Measurements from ENCODE around the gene YAE1. TPM values are rescaled to one million over a fixed set of nuclear protein-coding genes. Genes with fewer than 3 reads are reported as not detected.

The YAE1 gene
- total RNA-seq, 1 donor from 2014 or later, result 13.2 TPM

- no peak for TF ChIP-seq CTCF (IDR thresholded peaks at IDR 0.05; ENCODE audit: insufficient read depth, low read length, severe bottlenecking)
- Histone ChIP-seq H3K27me3 (ENCODE audit: control insufficient read depth, insufficient read depth, low read length) (peaks cover 1% of the 10 kb centered on the region), H3K36me3 (ENCODE audit: control insufficient read depth, insufficient read depth, low read length) (no peaks in the 10 kb centered on the region), H3K4me3 (ENCODE audit: low read depth, low read length) (no peak overlapping the region)
- FAIRE-seq, result no peak
- DNase-seq (ENCODE audit: low read depth), result no peak
Measured at GRCh38 chr7:39527296-39527695, 38.9 kb upstream of the YAE1 start.

GRCh38 chr7:39527951-39528350, 38.3 kb upstream of the YAE1 start:
- Histone ChIP-seq H3K36me3 (ENCODE audit: control insufficient read depth, insufficient read depth, low read length) (no peaks in the 10 kb centered on the region), H3K27me3 (ENCODE audit: control insufficient read depth, insufficient read depth, low read length) (peaks cover 4% of the 10 kb centered on the region), H3K4me3 (ENCODE audit: low read depth, low read length) (no peak overlapping the region)
- DNase-seq (ENCODE audit: low read depth) (peak; percentile 17), FAIRE-seq (no peak)
- TF ChIP-seq CTCF (IDR thresholded peaks at IDR 0.05; ENCODE audit: insufficient read depth, low read length, severe bottlenecking), result no peak

DNA sequence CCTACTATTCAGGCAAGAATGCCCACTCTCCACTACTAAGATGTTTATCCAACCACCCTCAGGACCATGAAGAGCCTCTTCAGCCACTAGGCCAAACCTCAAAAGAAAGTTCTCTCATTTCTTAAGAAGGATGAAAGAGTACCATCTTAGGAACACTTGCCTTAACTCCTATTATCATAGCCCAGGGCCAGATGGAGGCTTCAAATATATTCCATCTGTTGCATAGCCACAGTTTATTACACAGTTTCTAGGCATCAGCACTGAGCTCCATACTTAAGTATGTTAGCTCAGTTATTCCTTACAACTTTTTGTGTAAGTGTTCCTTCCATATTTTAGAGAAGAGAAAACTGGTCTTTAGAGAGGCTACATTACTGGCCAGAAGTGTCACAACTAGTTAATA, 37.4 kb upstream of the YAE1 start:
- DNase-seq (ENCODE audit: low read depth) (no peak), FAIRE-seq (no peak)
- H3K27me3 ChIP-seq (ENCODE audit: control insufficient read depth, insufficient read depth, low read length), result peaks cover 4% of the 10 kb centered on the region
- no peak for TF ChIP-seq CTCF (IDR thresholded peaks at IDR 0.05; ENCODE audit: insufficient read depth, low read length, severe bottlenecking)
- H3K36me3 ChIP-seq (ENCODE audit: control insufficient read depth, insufficient read depth, low read length), result no peaks in the 10 kb centered on the region
- H3K4me3 ChIP-seq (ENCODE audit: low read depth, low read length), result no peak overlapping the region

- TF ChIP-seq CTCF (IDR thresholded peaks at IDR 0.05; ENCODE audit: insufficient read depth, low read length, severe bottlenecking), result no peak
- Histone ChIP-seq H3K36me3 (ENCODE audit: control insufficient read depth, insufficient read depth, low read length) (no peaks in the 10 kb centered on the region), H3K27me3 (ENCODE audit: control insufficient read depth, insufficient read depth, low read length) (peaks cover 4% of the 10 kb centered on the region), H3K4me3 (ENCODE audit: low read depth, low read length) (no peak overlapping the region)
- DNase-seq (ENCODE audit: low read depth) (no peak), FAIRE-seq (no peak)
Measured at GRCh38 chr7:39529582-39529981, 36.6 kb upstream of the YAE1 start.

DNA sequence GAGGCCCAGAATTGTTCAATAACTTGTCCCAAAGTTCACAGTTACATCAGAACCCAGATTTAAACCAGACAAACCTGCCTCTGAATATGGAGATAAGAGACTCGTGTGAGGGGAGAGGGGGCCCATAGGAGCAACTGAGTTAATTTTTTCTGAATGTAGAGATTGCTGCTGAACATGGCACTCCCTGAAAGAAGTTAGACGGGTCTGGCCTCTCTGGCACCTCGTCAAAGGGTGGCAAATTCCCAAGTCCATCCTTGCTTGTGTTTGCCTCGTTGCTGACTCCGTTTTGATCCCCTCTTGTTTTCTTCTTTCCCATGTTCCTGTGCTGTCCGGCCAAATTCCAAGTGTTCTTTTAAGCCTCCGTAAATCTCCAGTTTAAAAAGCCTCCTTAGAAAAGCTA, 35.2 kb upstream of the YAE1 start:
- TF ChIP-seq CTCF (IDR thresholded peaks at IDR 0.05; ENCODE audit: insufficient read depth, low read length, severe bottlenecking), result no peak
- peak; percentile 52 for FAIRE-seq
- no peak for DNase-seq (ENCODE audit: low read depth)
- Histone ChIP-seq H3K27me3 (ENCODE audit: control insufficient read depth, insufficient read depth, low read length) (peaks cover 4% of the 10 kb centered on the region), H3K36me3 (ENCODE audit: control insufficient read depth, insufficient read depth, low read length) (no peaks in the 10 kb centered on the region), H3K4me3 (ENCODE audit: low read depth, low read length) (no peak overlapping the region)

DNA sequence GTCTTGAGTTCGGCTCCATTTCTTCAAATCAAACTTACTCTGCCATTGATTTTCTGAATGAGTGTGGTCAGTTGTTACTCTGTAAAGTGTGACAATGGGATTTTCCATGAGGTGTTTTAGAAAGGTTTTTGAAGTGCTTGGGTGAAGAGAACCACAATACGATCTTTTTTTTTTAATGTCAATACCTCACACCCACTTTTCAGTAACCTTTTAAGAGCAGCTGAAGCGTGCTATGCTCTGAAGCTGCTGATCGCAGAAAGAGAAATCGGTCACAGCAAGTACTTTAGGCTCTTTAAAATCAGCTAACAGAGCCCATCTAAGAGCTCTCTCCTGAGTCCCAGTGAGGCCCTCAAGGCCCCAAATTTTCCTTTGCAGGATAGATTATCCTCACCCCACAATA, 34.4 kb upstream of the YAE1 start:
- no peak for TF ChIP-seq CTCF (IDR thresholded peaks at IDR 0.05; ENCODE audit: insufficient read depth, low read length, severe bottlenecking)
- DNase-seq (ENCODE audit: low read depth), result no peak
- Histone ChIP-seq H3K4me3 (ENCODE audit: low read depth, low read length) (no peak overlapping the region), H3K36me3 (ENCODE audit: control insufficient read depth, insufficient read depth, low read length) (no peaks in the 10 kb centered on the region), H3K27me3 (ENCODE audit: control insufficient read depth, insufficient read depth, low read length) (peaks cover 4% of the 10 kb centered on the region)
- peak; percentile 28 for FAIRE-seq
